Measurements from ENCODE around the gene EXOC4. TPM values are rescaled to one million over a fixed set of nuclear protein-coding genes. Genes with fewer than 3 reads are reported as not detected.

EXOC4 gene
- total and polyA plus RNA-seq, 2 of the 13 experiments (the other 11 are each of a cell fraction or from before 2014, with no cell fraction given), result 22.5 to 39.0 TPM

DNA sequence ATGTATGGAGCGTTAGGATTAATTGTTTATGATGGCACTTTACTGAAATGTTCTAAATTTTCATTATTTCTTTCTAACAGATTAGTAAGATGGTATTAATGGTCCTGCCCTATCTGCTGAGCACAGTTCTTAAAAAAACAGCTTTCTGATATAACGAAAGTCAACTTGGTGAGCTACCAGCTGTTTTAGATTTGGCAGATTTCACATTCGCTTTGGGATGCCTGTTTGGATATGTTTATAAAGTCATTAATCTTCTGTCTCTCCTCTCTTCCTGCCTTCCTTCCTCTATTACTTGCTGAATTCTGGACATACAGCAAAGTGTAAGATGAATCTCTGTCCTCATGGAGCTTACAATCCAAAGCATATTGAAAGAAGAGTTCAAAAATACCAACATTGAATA lies 477.5 kb downstream of the EXOC4 start:
- Histone ChIP-seq H4K20me1 (ENCODE audit: insufficient read depth, low read length) (no peaks in the 10 kb centered on the region), H3K36me3 (replicated peaks in 1 of 2; ENCODE audit: control insufficient read depth in 1 of 2, insufficient read depth in 2 of 2, low read length in 2 of 2) (no peaks in the 10 kb centered on the region), H3K9me3 (ENCODE audit: low read length) (no peaks in the 10 kb centered on the region), H3K79me2 (ENCODE audit: insufficient read depth, low read length) (no peaks in the 10 kb centered on the region), H3K4me1 (ENCODE audit: insufficient read depth, low read length) (peaks cover 18% of the 10 kb centered on the region), H3K4me2 (ENCODE audit: low read depth, low read length) (no peak overlapping the region), H3K9ac (ENCODE audit: insufficient read depth, low read depth, low read length) (no peak overlapping the region), H3K27ac (ENCODE audit: extremely low read length, insufficient read depth, low read length) (no peak overlapping the region), H3K4me3 (replicated peaks in 1 of 3; ENCODE audit: insufficient read depth in 1 of 3, low read depth in 2 of 3, low read length in 3 of 3) (no peak overlapping the region), H2AFZ (ENCODE audit: low read length) (no peak overlapping the region), H3K27me3 (ENCODE audit: control insufficient read depth in 1 of 2, insufficient read depth in 2 of 2, low read length in 2 of 2) (no peaks in the 10 kb centered on the region)
- ChIA-PET CTCF (ENCODE audit: low intra/inter-chr PET ratio, low total read pairs) (no interaction called here), POLR2A (no interaction called here)
- TF ChIP-seq RXRB (CRISPR knock-in tag; IDR thresholded peaks at IDR 0.05; ENCODE audit: borderline replicate concordance) (no peak), FOXA1 (IDR thresholded peaks at IDR 0.05) (no peak), FOXA1 (CRISPR knock-in tag; IDR thresholded peaks at IDR 0.05) (no peak), ZNF772 (CRISPR knock-in tag; IDR thresholded peaks at IDR 0.05) (no peak), SMARCE1 (IDR thresholded peaks at IDR 0.05; ENCODE audit: borderline replicate concordance) (no peak), DMAP1 (CRISPR knock-in tag; IDR thresholded peaks at IDR 0.05) (no peak), MIER2 (CRISPR knock-in tag; IDR thresholded peaks at IDR 0.05) (no peak), TOPORS (CRISPR knock-in tag; IDR thresholded peaks at IDR 0.05) (no peak), YEATS2 (CRISPR knock-in tag; IDR thresholded peaks at IDR 0.05; ENCODE audit: borderline replicate concordance) (no peak), CHD4 (IDR thresholded peaks at IDR 0.05; ENCODE audit: borderline replicate concordance, low read length) (no peak)
- TF ChIP-seq, protein P1, sequence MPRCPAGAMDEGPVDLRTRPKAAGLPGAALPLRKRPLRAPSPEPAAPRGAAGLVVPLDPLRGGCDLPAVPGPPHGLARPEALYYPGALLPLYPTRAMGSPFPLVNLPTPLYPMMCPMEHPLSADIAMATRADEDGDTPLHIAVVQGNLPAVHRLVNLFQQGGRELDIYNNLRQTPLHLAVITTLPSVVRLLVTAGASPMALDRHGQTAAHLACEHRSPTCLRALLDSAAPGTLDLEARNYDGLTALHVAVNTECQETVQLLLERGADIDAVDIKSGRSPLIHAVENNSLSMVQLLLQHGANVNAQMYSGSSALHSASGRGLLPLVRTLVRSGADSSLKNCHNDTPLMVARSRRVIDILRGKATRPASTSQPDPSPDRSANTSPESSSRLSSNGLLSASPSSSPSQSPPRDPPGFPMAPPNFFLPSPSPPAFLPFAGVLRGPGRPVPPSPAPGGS (CRISPR knock-in tag; IDR thresholded peaks at IDR 0.05), result no peak
- TF ChIP-seq, protein P2, sequence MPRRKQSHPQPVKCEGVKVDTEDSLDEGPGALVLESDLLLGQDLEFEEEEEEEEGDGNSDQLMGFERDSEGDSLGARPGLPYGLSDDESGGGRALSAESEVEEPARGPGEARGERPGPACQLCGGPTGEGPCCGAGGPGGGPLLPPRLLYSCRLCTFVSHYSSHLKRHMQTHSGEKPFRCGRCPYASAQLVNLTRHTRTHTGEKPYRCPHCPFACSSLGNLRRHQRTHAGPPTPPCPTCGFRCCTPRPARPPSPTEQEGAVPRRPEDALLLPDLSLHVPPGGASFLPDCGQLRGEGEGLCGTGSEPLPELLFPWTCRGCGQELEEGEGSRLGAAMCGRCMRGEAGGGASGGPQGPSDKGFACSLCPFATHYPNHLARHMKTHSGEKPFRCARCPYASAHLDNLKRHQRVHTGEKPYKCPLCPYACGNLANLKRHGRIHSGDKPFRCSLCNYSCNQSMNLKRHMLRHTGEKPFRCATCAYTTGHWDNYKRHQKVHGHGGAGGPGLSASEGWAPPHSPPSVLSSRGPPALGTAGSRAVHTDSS (CRISPR knock-in tag; conservative IDR thresholded peaks at IDR 0.05), result no peak
- TF ChIP-seq, protein P3, sequence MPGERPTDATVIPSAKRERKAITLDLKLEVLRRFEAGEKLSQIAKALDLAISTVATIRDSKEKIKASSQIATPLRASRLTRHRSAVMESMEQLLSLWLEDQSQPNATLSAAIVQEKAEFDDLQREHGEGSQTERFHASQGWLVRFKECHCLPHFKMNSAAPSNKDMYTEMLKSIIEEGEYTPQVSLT (CRISPR knock-in tag; IDR thresholded peaks at IDR 0.05; ENCODE audit: borderline replicate concordance, low read depth), result no peak
- no peak for DNase-seq (ENCODE audit: low spot score)
- 99% methylated on average over 3 of the region's 3 CpGs for WGBS (ENCODE audit: low lambda C conversion rate)
- in situ Hi-C loops (cut with HindIII; ENCODE audit: extremely low pct_ligation_motif_present, low pct_unique_long_range_greater_than_20kb), result no loop called here
- no peak for ATAC-seq
- intact Hi-C loops (cut with micrococcal nuclease; ENCODE audit: unreplicated experiment), result no loop called here
- no TSS peak for BruUV-seq (replicated peaks)
- no peak for FAIRE-seq

Data from HepG2 (cell line).